GM19372 (cell line): Measurements from ENCODE around the gene LRRK2.

Experiments
- ATAC-seq: cut with Tn5 transposase; IDR thresholded peaks from one replicate; pipeline ENCODE4 v1.9.1; 2021; ENCODE audit warnings: mild to moderate bottlenecking, low read depth, moderate library complexity; ENCODE audit not compliant: unreplicated experiment

The LRRK2 gene

GRCh38 chr12:40224439-40225291 lies at the start of gene LRRK2:
Gene LRRK2 (plus strand): TSS chr12:40224997. CDS start chr12:40225132, 135 bp downstream.
- ATAC-seq: peak; percentile 56

GRCh38 chr12:40175045-40175444 lies 49.8 kb upstream of the LRRK2 start:
- no peak for ATAC-seq

GRCh38 chr12:40175489-40175888 lies 49.3 kb upstream of the LRRK2 start:
- no peak for ATAC-seq

- no peak for ATAC-seq
Observed at GRCh38 chr12:40178701-40179100, 46.1 kb upstream of the LRRK2 start.

- ATAC-seq: no peak
Observed at GRCh38 chr12:40181490-40181889, 43.3 kb upstream of the LRRK2 start.

GRCh38 chr12:40183715-40184114 lies 41.1 kb upstream of the LRRK2 start:
- no peak for ATAC-seq

- no peak for ATAC-seq
Observed at GRCh38 chr12:40184493-40185302, 40.1 kb upstream of the LRRK2 start.

GRCh38 chr12:40185303-40185693 lies 39.5 kb upstream of the LRRK2 start:
- no peak for ATAC-seq

GRCh38 chr12:40188558-40189320 lies 36.1 kb upstream of the LRRK2 start:
- no peak for ATAC-seq

- peak; percentile 96 for ATAC-seq
Observed at GRCh38 chr12:40192704-40193255, 32.0 kb upstream of the LRRK2 start.

- no peak for ATAC-seq
Observed at GRCh38 chr12:40194846-40195245, 30.0 kb upstream of the LRRK2 start.

- ATAC-seq: no peak
Observed at GRCh38 chr12:40197590-40197989, 27.2 kb upstream of the LRRK2 start.

- ATAC-seq: no peak
Observed at GRCh38 chr12:40198601-40199000, 26.2 kb upstream of the LRRK2 start.

GRCh38 chr12:40202095-40203059 lies 22.4 kb upstream of the LRRK2 start:
- ATAC-seq: no peak

- no peak for ATAC-seq
Observed at GRCh38 chr12:40203060-40203430, 21.8 kb upstream of the LRRK2 start.

GRCh38 chr12:40204337-40204736 lies 20.5 kb upstream of the LRRK2 start:
- ATAC-seq: no peak

GRCh38 chr12:40207551-40207950 lies 17.2 kb upstream of the LRRK2 start:
- no peak for ATAC-seq

GRCh38 chr12:40208707-40209446 lies 15.9 kb upstream of the LRRK2 start:
- peak; percentile 86 for ATAC-seq

- ATAC-seq: no peak
Observed at GRCh38 chr12:40209886-40210285, 14.9 kb upstream of the LRRK2 start.
